Psoas muscle (tissue), 8 donors: Measurements from ENCODE around the gene C14orf132. TPM values are rescaled to one million over a fixed set of nuclear protein-coding genes. Genes with fewer than 3 reads are reported as not detected.

Source experiments
- ATAC-seq, 4 donors: fragments of 200-7000 bp; cut with Tn5 transposase; one replicate each; pipeline ENCODE4 v1.9.1; 2020; ENCODE audit warnings: moderate library complexity in 3 of 4, mild to moderate bottlenecking in 2 of 4
- DNase-seq, 2 donors: peaks; one replicate each; pipeline ENCODE4 v3.0.0-alpha.2; 2020
- H3K27ac ChIP-seq: fragments of 200-600 bp; one replicate; pipeline ENCODE4 v1.8.0; 2022
- H3K27me3 ChIP-seq, 3 donors: fragments of 200-600 bp in 1 of 3; one replicate each; pipeline versions ENCODE4 v1.6.1 to v1.8.0; 2013 to 2022; ENCODE audit warnings: low read length in 2 of 3, mild to moderate bottlenecking in 2 of 3, moderate library complexity in 1 of 3; ENCODE audit not compliant: insufficient read depth in 3 of 3
- H3K36me3 ChIP-seq, 2 donors: fragments of 200-600 bp in 1 of 2; one replicate each; pipeline versions ENCODE4 v1.6.1 to v1.8.0; 2013 to 2022; ENCODE audit warnings: low read depth in 1 of 2, mild to moderate bottlenecking in 1 of 2, moderate library complexity in 1 of 2; ENCODE audit not compliant: insufficient read depth in 1 of 2
- H3K4me1 ChIP-seq: fragments of 200-600 bp; one replicate; pipeline ENCODE4 v1.8.0; 2022
- H3K4me3 ChIP-seq: fragments of 200-600 bp; one replicate; pipeline ENCODE4 v1.8.0; 2022; ENCODE audit warnings: mild to moderate bottlenecking
- H3K9me3 ChIP-seq: fragments of 200-600 bp; one replicate; pipeline ENCODE4 v1.8.0; 2022
- WGBS, 3 donors: extraction: QIAGEN DNeasy Blood & Tissue Kit; methylation state at CpG; one replicate each; pipeline versions ENCODE4 v1.1.6 to v1.1.7; 2013; 5-methylcytosine and 5-hydroxymethylcytosine counted together
- intact Hi-C, 2 donors: fragments of 100-400 bp; cut with DNase I; formaldehyde crosslinking; loops; one replicate each; pipeline versions ENCODE4 v1.11.0 to v1.14.2; 2022
- polyA plus RNA-seq, 3 donors: library from polyadenylated mRNA; stranded (reverse); fragments of 200-250 nt; gene quantifications; one replicate each; pipeline ENCODE4 v1.2.3, GENCODE V29; 2013
- total RNA-seq, 4 donors: library from RNA; stranded (reverse); fragmentation: NEBNext Ultra II Directional in 2 of 4; extraction: Animal tissue kit (Norgen Biotek cat#: 25700) in 2 of 4; gene quantifications; one replicate each; pipeline versions ENCODE4 v1.2.1 to v1.2.4, GENCODE V29; 2021 to 2023
- TF ChIP-seq, protein P1 (sequence below): fragments of 200-600 bp; IDR thresholded peaks from one replicate; pipeline ENCODE4 v1.8.0; 2022; ENCODE audit warnings: antibody characterized with exemption
- donor health status: healthy with polysubstance abuse.
- donor health status: DM: no; HTN: no; CAD: no; lungs with moderate emphysema.
- donor health status: Bipolar disorder and iron deficiency.
- donor health status: healthy.
- donor health status: DM: yes; HTN: yes; CAD: no.
- donor health status: DM: no; HTN: no; CAD: no.
- donor health status: DM: no; HTN: no; CAD: no.
- donor health status: DM: yes; HTN: yes; CAD: no.

The C14orf132 gene
- total and polyA plus RNA-seq, 7 donors, result 0.57 to 5.3 (median 0.86) TPM

- H3K4me3 ChIP-seq, result no peak overlapping the region
- H3K4me1 ChIP-seq, result no peaks in the 10 kb centered on the region
- no peak for ATAC-seq
- H3K27me3 ChIP-seq, result peaks cover 0 to 3% (median 0%) of the 10 kb centered on the region in 3 donors
- WGBS, 3 donors, result 52 to 65% (median 53%) methylated on average over 3 of the region's 3 CpGs
- H3K36me3 ChIP-seq, result no peaks in the 10 kb centered on the region
- no peak overlapping the region for H3K27ac ChIP-seq
- TF ChIP-seq, protein P1, sequence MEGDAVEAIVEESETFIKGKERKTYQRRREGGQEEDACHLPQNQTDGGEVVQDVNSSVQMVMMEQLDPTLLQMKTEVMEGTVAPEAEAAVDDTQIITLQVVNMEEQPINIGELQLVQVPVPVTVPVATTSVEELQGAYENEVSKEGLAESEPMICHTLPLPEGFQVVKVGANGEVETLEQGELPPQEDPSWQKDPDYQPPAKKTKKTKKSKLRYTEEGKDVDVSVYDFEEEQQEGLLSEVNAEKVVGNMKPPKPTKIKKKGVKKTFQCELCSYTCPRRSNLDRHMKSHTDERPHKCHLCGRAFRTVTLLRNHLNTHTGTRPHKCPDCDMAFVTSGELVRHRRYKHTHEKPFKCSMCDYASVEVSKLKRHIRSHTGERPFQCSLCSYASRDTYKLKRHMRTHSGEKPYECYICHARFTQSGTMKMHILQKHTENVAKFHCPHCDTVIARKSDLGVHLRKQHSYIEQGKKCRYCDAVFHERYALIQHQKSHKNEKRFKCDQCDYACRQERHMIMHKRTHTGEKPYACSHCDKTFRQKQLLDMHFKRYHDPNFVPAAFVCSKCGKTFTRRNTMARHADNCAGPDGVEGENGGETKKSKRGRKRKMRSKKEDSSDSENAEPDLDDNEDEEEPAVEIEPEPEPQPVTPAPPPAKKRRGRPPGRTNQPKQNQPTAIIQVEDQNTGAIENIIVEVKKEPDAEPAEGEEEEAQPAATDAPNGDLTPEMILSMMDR, result no peak
- H3K9me3 ChIP-seq, result no peaks in the 10 kb centered on the region
- intact Hi-C loops, result no loop called here
- DNase-seq, result no peak
Observed at GRCh38 chr14:96112032-96112431, 72.9 kb downstream of the C14orf132 start.

DNA sequence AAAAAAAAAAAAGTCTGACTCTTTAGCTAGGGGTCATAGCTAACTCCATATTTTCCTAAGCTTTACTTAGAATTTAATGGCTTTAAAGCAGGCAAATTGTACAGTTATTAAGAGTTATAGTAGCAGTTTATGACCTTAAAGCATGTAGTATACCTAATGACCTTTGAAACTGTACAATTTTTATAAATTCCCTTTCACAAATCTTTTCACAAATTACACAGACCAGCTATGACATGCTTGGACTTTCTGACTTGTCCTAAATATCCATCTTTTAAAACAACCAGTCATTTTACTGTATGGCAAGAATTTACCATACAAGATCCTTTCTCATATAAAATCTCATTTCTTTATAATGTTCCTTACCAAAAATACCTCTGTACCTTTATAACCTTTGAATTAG is 74.8 kb downstream of the C14orf132 start:
- ATAC-seq, result no peak
- H3K4me1 ChIP-seq, result no peaks in the 10 kb centered on the region
- no peak overlapping the region for H3K4me3 ChIP-seq
- TF ChIP-seq, protein P1, result no peak
- peaks cover 0 to 7% (median 0%) of the 10 kb centered on the region in 3 donors for H3K27me3 ChIP-seq
- H3K36me3 ChIP-seq, result no peaks in the 10 kb centered on the region
- H3K27ac ChIP-seq, result no peak overlapping the region
- no peaks in the 10 kb centered on the region for H3K9me3 ChIP-seq
- intact Hi-C loops, result no loop called here
- DNase-seq, result no peak

DNA sequence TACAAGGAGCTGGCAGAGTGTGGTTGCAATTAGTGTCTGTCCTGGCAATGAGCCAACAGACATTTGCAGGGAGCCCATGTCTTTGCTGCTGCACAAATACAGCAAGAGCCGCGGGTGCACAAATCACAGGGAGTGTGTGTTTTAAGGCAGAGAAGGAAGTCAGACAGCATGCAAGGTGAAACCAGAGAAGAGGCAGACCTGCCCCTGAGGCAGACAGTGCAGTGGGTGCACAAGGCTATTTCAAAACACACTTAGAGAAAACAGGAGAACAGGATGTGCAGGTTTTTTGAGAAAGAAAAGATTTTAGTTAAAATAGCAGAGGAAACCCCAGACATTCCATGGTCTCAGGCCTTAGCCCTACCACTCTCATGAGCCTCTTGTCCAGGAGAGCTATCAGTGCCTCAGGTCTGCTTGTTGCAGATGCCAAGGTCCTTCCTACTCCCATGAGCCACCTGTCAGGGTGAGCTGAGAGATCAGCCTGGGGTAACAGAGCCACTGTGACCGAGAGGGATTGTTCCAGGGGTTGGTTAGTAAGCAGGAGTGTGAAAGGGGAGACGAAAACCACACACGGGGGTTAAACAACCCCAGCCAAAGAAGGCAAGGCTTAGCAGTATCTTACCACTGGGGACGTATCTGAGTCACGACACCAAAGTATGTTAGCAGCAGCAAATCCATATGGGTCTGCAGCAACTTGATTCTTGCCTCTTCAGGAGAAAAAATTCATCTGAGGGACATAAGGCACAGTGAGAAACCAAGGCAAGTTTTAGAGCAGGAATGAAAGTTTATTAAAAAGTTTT is 78.1 kb downstream of the C14orf132 start:
- ATAC-seq (no peak), DNase-seq (no peak)
- H3K4me3 ChIP-seq, result no peak overlapping the region
- H3K27ac ChIP-seq, result no peak overlapping the region
- no peaks in the 10 kb centered on the region for H3K4me1 ChIP-seq
- WGBS, 3 donors, result 59 to 71% (median 60%) methylated on average over 7 of the region's 7 CpGs
- no peaks in the 10 kb centered on the region for H3K36me3 ChIP-seq
- TF ChIP-seq, protein P1, result no peak
- peaks cover 0 to 7% (median 0%) of the 10 kb centered on the region in 3 donors for H3K27me3 ChIP-seq
- no peaks in the 10 kb centered on the region for H3K9me3 ChIP-seq
- intact Hi-C loops, result no loop called here

GRCh38 chr14:96117960-96118359 is 78.8 kb downstream of the C14orf132 start:
- no peaks in the 10 kb centered on the region for H3K9me3 ChIP-seq
- 77 to 86% (median 84%) methylated on average over 6 of the region's 6 CpGs for WGBS, 3 donors
- intact Hi-C loops, result no loop called here
- ATAC-seq, result no peak
- H3K27ac ChIP-seq, result no peak overlapping the region
- H3K27me3 ChIP-seq, result peaks cover 0 to 7% (median 0%) of the 10 kb centered on the region in 3 donors
- DNase-seq, result no peak
- TF ChIP-seq, protein P1, result no peak
- no peaks in the 10 kb centered on the region for H3K36me3 ChIP-seq
- no peaks in the 10 kb centered on the region for H3K4me1 ChIP-seq
- H3K4me3 ChIP-seq, result no peak overlapping the region

DNA sequence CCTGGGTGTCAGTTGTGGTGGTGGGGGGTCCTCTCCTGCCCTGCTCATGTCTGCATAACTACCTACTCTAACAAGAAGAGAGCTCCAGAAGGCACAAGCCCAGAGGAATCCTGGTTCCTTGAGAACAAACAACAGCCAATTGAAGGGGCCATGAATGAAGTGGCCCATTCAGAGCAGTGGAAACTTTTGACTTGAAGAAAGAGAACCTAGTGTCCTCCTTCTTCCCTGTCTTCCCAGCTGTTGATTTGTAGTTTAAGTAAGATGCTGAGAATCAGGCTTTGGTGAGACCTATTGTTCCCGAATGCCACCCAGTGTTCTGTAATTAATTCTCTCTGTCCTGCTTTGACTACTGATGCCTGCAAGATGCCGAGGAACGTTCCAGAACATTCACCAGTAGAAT is 79.2 kb downstream of the C14orf132 start:
- no peak overlapping the region for H3K4me3 ChIP-seq
- no peak for ATAC-seq
- 91 to 92% (median 91%) methylated on average over 3 of the region's 3 CpGs for WGBS, 3 donors
- no peak for DNase-seq
- no peaks in the 10 kb centered on the region for H3K4me1 ChIP-seq
- intact Hi-C loops, result no loop called here
- H3K36me3 ChIP-seq, result no peaks in the 10 kb centered on the region
- H3K9me3 ChIP-seq, result no peaks in the 10 kb centered on the region
- TF ChIP-seq, protein P1, result no peak
- H3K27ac ChIP-seq, result no peak overlapping the region
- peaks cover 0 to 7% (median 0%) of the 10 kb centered on the region in 3 donors for H3K27me3 ChIP-seq
